HG03175 (cell line): ENCODE measurements around the gene MICAL3.

Experiments
- ATAC-seq: cut with Tn5 transposase; IDR thresholded peaks from one replicate; pipeline ENCODE4 v1.9.1; 2021; ENCODE audit warnings: mild to moderate bottlenecking, moderate library complexity; ENCODE audit not compliant: unreplicated experiment

Gene MICAL3

GRCh38 chr22:17827466-17827865 lies 196.9 kb downstream of the MICAL3 start:
- ATAC-seq, result no peak

GRCh38 chr22:17825876-17826550 lies 198.3 kb downstream of the MICAL3 start:
- ATAC-seq, result no peak

GRCh38 chr22:17824457-17824856 lies 199.9 kb downstream of the MICAL3 start:
- no peak for ATAC-seq

- ATAC-seq, result no peak
Observed at GRCh38 chr22:17823964-17824363, 200.4 kb downstream of the MICAL3 start.

GRCh38 chr22:17823226-17823625 lies 201.1 kb downstream of the MICAL3 start:
- ATAC-seq, result no peak

GRCh38 chr22:17822087-17822486 lies 202.3 kb downstream of the MICAL3 start:
- ATAC-seq, result no peak

GRCh38 chr22:17820879-17821439 lies 203.4 kb downstream of the MICAL3 start:
- no peak for ATAC-seq

GRCh38 chr22:17818649-17819048 lies 205.7 kb downstream of the MICAL3 start:
- ATAC-seq, result no peak

GRCh38 chr22:17818180-17818579 lies 206.2 kb downstream of the MICAL3 start:
- no peak for ATAC-seq

GRCh38 chr22:17817511-17818065 lies 206.8 kb downstream of the MICAL3 start:
- no peak for ATAC-seq

GRCh38 chr22:17817079-17817478 lies 207.3 kb downstream of the MICAL3 start:
- ATAC-seq, result no peak

- no peak for ATAC-seq
Observed at GRCh38 chr22:17816649-17817048, 207.7 kb downstream of the MICAL3 start.

- no peak for ATAC-seq
Observed at GRCh38 chr22:17815703-17816254, 208.6 kb downstream of the MICAL3 start.

GRCh38 chr22:17814830-17815229 lies 209.5 kb downstream of the MICAL3 start:
- no peak for ATAC-seq

- no peak for ATAC-seq
Observed at GRCh38 chr22:17814084-17814483, 210.3 kb downstream of the MICAL3 start.

- no peak for ATAC-seq
Observed at GRCh38 chr22:17811119-17811518, 213.2 kb downstream of the MICAL3 start.

- no peak for ATAC-seq
Observed at GRCh38 chr22:17810570-17811116, 213.7 kb downstream of the MICAL3 start.

- no peak for ATAC-seq
Observed at GRCh38 chr22:17808693-17809403, 215.5 kb downstream of the MICAL3 start.

- no peak for ATAC-seq
Observed at GRCh38 chr22:17807578-17808410, 216.6 kb downstream of the MICAL3 start.

GRCh38 chr22:17807086-17807485 lies 217.3 kb downstream of the MICAL3 start:
- no peak for ATAC-seq
